SU-DHL-6 (cell line): ENCODE measurements around the gene CAPN9.

ENCODE experiments used
- EZH2phosphoT487 ChIP-seq: fragments of 200-600 bp; sonication (generic), shearing (Covaris generic); conservative IDR thresholded peaks from 2 replicates; pipeline ENCODE4 v1.6.1; 2018; ENCODE audit warnings: mild to moderate bottlenecking, antibody characterized with exemption, low read length, moderate library complexity, mixed read lengths
- TF ChIP-seq, protein P1 (sequence below): fragments of 200-600 bp; sonication (generic); IDR thresholded peaks from one replicate; pipeline ENCODE4 v1.5.1; 2017; ENCODE audit warnings: antibody characterized with exemption, mild to moderate bottlenecking, low read length, moderate library complexity; ENCODE audit not compliant: insufficient read depth, poor library complexity, severe bottlenecking

DNA sequence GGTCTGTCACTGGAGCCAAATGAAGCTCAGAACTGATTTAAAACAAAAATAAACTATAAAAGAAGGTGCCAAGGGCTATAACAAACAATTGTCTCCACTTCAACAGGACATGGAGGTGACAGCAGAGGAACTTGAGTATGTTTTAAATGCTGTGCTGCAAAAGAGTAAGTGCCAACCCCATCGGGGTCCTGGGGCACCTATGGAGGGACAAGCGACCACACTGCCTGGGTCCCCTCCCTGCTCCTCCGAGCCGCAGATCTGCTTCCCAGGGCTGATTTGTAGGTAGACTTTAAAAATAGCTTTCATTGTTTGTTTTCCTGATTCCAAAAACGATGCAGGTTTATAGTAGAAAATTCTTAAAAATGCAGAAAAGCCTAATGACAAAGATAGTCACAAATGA, 42.8 kb downstream of the CAPN9 start:
- TF ChIP-seq, protein P1, sequence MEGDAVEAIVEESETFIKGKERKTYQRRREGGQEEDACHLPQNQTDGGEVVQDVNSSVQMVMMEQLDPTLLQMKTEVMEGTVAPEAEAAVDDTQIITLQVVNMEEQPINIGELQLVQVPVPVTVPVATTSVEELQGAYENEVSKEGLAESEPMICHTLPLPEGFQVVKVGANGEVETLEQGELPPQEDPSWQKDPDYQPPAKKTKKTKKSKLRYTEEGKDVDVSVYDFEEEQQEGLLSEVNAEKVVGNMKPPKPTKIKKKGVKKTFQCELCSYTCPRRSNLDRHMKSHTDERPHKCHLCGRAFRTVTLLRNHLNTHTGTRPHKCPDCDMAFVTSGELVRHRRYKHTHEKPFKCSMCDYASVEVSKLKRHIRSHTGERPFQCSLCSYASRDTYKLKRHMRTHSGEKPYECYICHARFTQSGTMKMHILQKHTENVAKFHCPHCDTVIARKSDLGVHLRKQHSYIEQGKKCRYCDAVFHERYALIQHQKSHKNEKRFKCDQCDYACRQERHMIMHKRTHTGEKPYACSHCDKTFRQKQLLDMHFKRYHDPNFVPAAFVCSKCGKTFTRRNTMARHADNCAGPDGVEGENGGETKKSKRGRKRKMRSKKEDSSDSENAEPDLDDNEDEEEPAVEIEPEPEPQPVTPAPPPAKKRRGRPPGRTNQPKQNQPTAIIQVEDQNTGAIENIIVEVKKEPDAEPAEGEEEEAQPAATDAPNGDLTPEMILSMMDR, result no peak
- TF ChIP-seq EZH2phosphoT487, result no peak
